ENCODE data around the gene ANKRD36C.
"Not testable (repeated sequence)": the region's sequence is repeated elsewhere in the genome, so short reads cannot be mapped to it uniquely, and the experiment has no call there.

The ANKRD36C gene

DNA sequence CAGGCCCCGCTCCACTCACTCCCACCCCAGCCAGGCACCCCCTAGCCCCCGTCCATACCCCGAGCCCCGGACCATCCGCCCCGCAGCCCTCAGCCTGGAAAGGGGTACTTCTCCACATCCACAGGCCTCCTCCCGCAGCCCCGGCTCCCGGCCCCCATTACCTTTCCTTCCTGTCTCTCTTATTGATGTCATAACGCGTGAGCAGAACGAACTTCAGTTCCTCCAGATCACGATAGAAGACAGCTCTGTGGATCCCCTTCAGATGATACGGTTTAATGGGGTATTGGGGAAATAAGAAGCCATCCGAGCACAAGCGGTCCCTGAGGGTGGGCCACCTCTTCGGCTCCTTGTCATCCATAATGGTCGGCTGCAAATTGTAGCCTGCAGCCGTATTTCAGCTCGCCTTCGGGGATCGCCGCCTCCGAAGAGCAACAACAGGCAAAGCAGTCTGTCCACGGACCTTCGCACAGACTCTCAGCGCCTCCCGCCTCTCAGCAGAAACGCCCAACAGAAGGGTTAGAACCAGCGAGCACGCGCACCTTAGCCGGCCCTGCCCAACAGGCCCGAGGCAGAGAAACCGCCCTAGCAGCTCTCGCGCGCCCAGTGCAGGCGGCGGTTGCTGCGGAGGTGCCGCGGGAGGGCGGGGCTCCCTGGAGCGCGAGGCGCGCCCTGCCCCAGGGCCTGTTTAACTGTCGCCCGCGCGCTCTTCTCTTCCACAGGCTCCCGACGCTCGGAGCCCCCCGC is at the start of gene ANKRD36C:
Gene ANKRD36C (minus strand): TSS at position 474 of the 744 bp plus-strand sequence. CDS start 116 bp downstream, at position 358.
- peak within 1 kb of the TSS; percentile 90 for H3K9ac ChIP-seq
- H3K27ac ChIP-seq, result peak within 1 kb of the TSS; percentile 89
- H3K79me2 ChIP-seq (ENCODE audit: insufficient read depth, low read depth); H4K20me1 ChIP-seq (ENCODE audit: insufficient read depth); H3K27me3 ChIP-seq (ENCODE audit: insufficient read depth, low read depth); H3K4me3 ChIP-seq (IDR thresholded peaks at IDR 0.05; ENCODE audit: insufficient read depth, low read depth, low read length); H3K36me3 ChIP-seq (ENCODE audit: insufficient read depth): not testable (repeated sequence)
- peak within 1 kb of the TSS; percentile 79 for H3K4me2 ChIP-seq
- peak within 1 kb of the TSS; percentile 91 for H2AFZ ChIP-seq (ENCODE audit: low read depth)
- peaks cover 11% of the 10 kb centered on the region for H3K4me1 ChIP-seq (ENCODE audit: low read depth, poor library complexity, severe bottlenecking)

DNA sequence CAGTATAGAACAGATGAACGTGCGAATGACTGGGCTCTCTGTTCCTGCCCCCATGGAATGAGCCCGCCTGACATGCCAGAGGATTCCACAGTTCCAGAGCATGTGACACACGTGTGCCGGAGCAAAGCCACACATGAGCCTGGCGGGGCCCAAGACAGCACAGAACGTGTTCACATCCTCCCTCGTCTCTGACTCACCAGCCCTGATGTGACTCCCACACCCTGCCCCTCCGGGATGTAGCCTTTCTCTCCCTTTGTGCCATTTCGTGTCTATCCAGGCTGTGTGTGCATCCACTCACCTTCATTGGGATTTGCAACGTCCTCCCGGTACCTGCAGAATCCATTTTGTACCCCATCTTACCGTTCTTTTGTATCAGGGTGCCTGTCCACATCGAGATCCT is 43.9 kb upstream of the ANKRD36C start:
- not testable (repeated sequence) for H3K4me1 ChIP-seq (ENCODE audit: low read depth, poor library complexity, severe bottlenecking); H3K27ac ChIP-seq; H4K20me1 ChIP-seq (ENCODE audit: insufficient read depth); H3K4me3 ChIP-seq (IDR thresholded peaks at IDR 0.05; ENCODE audit: insufficient read depth, low read depth, low read length); H3K79me2 ChIP-seq (ENCODE audit: insufficient read depth, low read depth); H3K36me3 ChIP-seq (ENCODE audit: insufficient read depth); H3K27me3 ChIP-seq (ENCODE audit: insufficient read depth, low read depth); H3K9ac ChIP-seq; H2AFZ ChIP-seq (ENCODE audit: low read depth); H3K4me2 ChIP-seq

DNA sequence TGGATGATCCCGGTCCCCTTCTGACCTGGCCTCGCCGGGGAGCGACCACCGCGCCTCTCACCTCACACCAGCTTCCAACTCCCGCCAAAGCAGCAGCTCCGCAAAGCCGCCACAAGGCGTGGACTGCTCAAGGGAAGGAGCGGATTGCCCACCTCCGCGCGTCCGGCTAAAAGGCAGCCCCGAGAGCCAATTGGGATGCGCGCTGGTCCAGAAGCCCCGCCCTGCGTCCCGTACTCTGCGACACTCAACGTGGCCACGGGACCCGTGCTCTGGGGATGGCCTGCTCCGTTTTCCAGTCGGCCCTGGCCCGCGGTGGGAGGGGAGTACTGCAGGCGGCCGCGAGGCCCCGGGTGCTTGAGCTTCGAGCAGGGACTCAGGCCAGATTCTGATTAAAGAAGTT is 43.2 kb upstream of the ANKRD36C start, which contains the start of gene GPAT2:
Gene GPAT2 (minus strand): TSS at position 125 of the 400 bp plus-strand sequence. CDS start 2,557 bp downstream, outside the sequence.
- H2AFZ ChIP-seq (ENCODE audit: low read depth); H3K4me3 ChIP-seq (IDR thresholded peaks at IDR 0.05; ENCODE audit: insufficient read depth, low read depth, low read length); H3K27ac ChIP-seq; H4K20me1 ChIP-seq (ENCODE audit: insufficient read depth); H3K4me2 ChIP-seq; H3K4me1 ChIP-seq (ENCODE audit: low read depth, poor library complexity, severe bottlenecking); H3K9ac ChIP-seq; H3K36me3 ChIP-seq (ENCODE audit: insufficient read depth); H3K79me2 ChIP-seq (ENCODE audit: insufficient read depth, low read depth); H3K27me3 ChIP-seq (ENCODE audit: insufficient read depth, low read depth): not testable (repeated sequence)

DNA sequence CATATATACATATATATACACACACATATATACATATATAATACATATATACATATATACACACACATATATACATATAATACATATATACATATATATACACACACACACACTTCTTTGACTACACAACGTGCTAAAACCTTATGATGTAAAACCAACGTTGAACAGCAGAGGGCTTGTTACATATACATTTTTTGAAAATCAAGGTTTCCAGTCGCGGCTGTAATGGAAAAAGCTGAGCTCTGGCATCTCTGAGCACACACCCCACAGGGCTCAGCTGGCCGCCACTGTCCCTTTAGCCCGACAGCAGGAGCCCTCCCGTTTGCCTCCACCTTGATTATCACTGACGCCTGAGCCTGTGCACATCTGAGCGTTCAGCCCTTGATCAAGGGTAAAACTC is 42.4 kb upstream of the ANKRD36C start:
- not testable (repeated sequence) for H2AFZ ChIP-seq (ENCODE audit: low read depth); H3K4me3 ChIP-seq (IDR thresholded peaks at IDR 0.05; ENCODE audit: insufficient read depth, low read depth, low read length); H3K36me3 ChIP-seq (ENCODE audit: insufficient read depth); H3K9ac ChIP-seq; H3K27ac ChIP-seq; H3K27me3 ChIP-seq (ENCODE audit: insufficient read depth, low read depth); H3K79me2 ChIP-seq (ENCODE audit: insufficient read depth, low read depth); H3K4me1 ChIP-seq (ENCODE audit: low read depth, poor library complexity, severe bottlenecking); H4K20me1 ChIP-seq (ENCODE audit: insufficient read depth); H3K4me2 ChIP-seq

DNA sequence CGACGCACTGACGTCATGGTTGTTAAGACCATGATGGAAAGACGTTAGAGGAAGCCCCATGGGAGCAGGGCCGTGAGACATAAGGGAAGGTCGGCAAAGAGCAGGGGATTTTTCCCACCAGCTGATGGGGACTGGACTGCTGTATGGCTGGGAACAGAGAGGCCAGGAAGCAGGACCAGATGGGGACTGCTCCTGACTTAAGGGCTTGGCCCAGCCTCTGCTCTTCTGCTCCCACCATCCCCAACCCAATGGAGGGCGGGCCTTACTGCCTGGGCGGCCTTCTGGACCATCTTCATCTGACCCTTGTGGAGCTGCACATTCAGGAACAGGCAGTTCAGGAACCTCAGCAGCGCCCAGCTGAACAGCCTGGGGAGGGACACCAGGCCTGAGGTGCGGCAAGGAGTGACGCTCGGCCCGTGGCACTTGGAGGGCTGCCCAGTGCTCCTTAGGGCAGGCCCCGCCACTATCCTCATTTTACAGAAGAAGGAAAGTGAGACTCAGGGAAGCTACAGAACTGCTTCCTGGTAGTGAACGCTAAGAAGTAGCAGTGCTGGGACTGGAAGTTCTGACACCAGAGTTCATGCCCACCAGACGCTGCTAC is 36.2 kb upstream of the ANKRD36C start:
- not testable (repeated sequence) for H4K20me1 ChIP-seq (ENCODE audit: insufficient read depth); H3K4me2 ChIP-seq; H3K27ac ChIP-seq; H3K27me3 ChIP-seq (ENCODE audit: insufficient read depth, low read depth); H3K36me3 ChIP-seq (ENCODE audit: insufficient read depth); H3K4me3 ChIP-seq (IDR thresholded peaks at IDR 0.05; ENCODE audit: insufficient read depth, low read depth, low read length); H3K79me2 ChIP-seq (ENCODE audit: insufficient read depth, low read depth); H2AFZ ChIP-seq (ENCODE audit: low read depth); H3K4me1 ChIP-seq (ENCODE audit: low read depth, poor library complexity, severe bottlenecking); H3K9ac ChIP-seq

DNA sequence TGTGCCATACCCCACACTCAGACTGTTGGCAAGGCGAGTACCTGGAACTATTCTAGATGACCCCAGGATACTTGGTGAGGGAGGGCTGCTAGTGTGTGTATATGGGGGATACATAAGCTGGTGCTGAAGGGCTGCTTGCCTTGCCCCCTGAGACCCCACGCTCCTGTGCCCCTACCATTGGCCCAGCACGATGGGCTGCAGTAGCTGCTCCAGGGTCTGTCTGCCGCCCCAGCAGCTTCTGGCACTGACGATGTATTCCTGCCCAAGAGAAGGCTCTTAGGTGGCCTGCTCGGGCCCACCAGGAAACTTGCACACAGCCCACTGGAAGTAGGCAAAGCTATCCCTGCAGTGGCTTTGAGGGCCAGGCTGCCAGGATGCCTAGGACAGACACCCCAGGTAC is 34.1 kb upstream of the ANKRD36C start:
- H3K4me3 ChIP-seq (IDR thresholded peaks at IDR 0.05; ENCODE audit: insufficient read depth, low read depth, low read length); H2AFZ ChIP-seq (ENCODE audit: low read depth); H3K27me3 ChIP-seq (ENCODE audit: insufficient read depth, low read depth); H4K20me1 ChIP-seq (ENCODE audit: insufficient read depth); H3K79me2 ChIP-seq (ENCODE audit: insufficient read depth, low read depth); H3K4me2 ChIP-seq; H3K27ac ChIP-seq; H3K4me1 ChIP-seq (ENCODE audit: low read depth, poor library complexity, severe bottlenecking); H3K9ac ChIP-seq; H3K36me3 ChIP-seq (ENCODE audit: insufficient read depth): not testable (repeated sequence)

DNA sequence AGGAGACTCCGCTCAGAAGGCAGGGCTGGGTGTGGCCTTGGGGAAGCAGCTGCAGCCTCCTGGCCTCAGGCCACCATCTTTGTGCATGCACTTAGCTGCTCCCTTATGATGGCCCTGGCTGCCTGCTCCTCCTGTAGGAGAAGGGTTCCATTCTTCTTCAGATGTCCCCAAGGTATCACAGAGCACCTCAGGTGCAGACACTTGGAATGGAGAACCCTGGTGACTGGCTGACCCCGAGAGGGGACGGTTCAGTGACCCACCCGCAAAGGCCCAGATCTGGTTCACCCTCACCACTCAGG is 33.5 kb upstream of the ANKRD36C start:
- Histone ChIP-seq H3K27ac (no peak overlapping the region), H3K27me3 (ENCODE audit: insufficient read depth, low read depth) (no peaks in the 10 kb centered on the region), H3K4me2 (no peak overlapping the region), H2AFZ (ENCODE audit: low read depth) (no peak overlapping the region), H3K4me1 (ENCODE audit: low read depth, poor library complexity, severe bottlenecking) (no peaks in the 10 kb centered on the region), H3K4me3 (IDR thresholded peaks at IDR 0.05; ENCODE audit: insufficient read depth, low read depth, low read length) (no peak overlapping the region), H3K36me3 (ENCODE audit: insufficient read depth) (no peaks in the 10 kb centered on the region), H3K9ac (no peak overlapping the region), H4K20me1 (ENCODE audit: insufficient read depth) (no peaks in the 10 kb centered on the region), H3K79me2 (ENCODE audit: insufficient read depth, low read depth) (no peaks in the 10 kb centered on the region)
- TF ChIP-seq, protein P1, sequence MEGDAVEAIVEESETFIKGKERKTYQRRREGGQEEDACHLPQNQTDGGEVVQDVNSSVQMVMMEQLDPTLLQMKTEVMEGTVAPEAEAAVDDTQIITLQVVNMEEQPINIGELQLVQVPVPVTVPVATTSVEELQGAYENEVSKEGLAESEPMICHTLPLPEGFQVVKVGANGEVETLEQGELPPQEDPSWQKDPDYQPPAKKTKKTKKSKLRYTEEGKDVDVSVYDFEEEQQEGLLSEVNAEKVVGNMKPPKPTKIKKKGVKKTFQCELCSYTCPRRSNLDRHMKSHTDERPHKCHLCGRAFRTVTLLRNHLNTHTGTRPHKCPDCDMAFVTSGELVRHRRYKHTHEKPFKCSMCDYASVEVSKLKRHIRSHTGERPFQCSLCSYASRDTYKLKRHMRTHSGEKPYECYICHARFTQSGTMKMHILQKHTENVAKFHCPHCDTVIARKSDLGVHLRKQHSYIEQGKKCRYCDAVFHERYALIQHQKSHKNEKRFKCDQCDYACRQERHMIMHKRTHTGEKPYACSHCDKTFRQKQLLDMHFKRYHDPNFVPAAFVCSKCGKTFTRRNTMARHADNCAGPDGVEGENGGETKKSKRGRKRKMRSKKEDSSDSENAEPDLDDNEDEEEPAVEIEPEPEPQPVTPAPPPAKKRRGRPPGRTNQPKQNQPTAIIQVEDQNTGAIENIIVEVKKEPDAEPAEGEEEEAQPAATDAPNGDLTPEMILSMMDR (conservative IDR thresholded peaks at IDR 0.05; ENCODE audit: low read depth, low read length), result no peak
